ENCODE measurements around the gene UCN3.
A peak's percentile ranks its signal among the peaks of the same experiment; 100 is the strongest.

UCN3 gene, protein sequence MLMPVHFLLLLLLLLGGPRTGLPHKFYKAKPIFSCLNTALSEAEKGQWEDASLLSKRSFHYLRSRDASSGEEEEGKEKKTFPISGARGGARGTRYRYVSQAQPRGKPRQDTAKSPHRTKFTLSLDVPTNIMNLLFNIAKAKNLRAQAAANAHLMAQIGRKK

DNA sequence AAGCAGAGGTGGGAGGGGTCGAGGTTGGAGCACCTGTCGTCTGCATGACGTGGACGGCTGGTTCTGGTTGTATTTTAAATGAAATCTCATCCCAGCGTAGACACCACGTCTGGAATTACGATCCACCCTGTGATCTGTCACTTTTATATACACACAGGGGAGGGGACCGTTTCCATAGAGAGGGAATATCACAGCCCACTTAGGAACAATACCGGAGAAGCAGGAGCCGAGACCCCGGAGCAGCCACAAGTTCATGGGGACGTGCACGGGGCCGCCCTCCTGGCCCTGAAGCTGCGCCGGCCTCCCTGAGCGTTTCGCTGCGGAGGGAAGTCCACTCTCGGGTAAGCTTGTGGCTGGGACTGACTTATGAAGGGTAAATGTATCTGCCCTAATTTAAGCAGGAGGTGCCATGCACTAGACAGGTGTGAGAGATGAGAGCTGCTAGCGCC, at the start of gene UCN3:
TSS of gene UCN3 (plus strand) at position 77 of the 449 bp plus-strand sequence. CDS start 8,755 bp downstream, outside the sequence.
- no peak for DNase-seq

DNA sequence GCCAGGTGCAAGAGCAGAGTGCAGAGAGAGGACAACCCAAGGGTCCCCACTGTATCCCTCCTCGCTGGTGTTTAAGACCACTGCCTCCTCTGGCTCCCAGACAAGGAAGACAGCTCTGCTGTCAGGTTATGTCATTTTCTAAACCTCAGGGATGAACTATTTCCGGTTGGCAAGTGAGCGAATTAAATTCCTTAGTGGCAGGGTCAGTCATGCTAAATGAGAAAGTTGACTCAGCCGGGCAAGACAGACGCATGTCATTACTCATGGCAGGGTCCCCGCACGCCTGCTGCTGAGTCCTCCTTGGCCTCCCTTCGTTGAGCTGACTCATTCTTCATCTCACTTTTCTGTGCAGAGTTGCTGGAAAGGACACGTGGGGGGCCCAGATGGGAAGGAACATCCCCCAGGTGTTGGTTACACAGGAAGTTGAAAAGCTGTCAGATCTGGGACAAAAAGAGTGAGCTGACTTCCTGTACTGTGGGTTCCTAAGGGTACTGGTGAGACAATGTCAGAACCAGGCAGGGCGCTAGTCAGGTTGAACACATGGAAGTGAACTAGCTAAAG, 47.1 kb upstream of the UCN3 start:
- peak; percentile 34 to 53 for DNase-seq

DNA sequence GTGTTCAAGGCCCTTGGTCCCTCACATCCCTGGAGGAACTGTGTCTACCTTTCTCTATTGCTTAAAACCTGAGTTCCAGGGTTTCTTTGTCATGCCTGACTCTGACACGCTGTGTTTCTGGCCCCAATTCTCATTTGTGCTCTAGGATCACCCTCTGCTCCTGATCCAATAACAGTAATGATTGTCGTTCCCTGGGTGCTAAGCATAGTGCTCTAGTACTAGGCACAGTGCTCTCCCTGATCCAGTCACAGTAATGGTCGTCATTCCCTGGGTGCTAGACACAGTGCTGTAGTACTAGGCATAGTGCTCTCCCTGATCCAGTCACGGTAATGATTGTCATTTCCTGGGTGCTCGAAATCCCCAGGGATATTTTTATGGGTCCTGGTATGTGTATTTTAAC, 46.6 kb upstream of the UCN3 start:
- DNase-seq = no peak

DNA sequence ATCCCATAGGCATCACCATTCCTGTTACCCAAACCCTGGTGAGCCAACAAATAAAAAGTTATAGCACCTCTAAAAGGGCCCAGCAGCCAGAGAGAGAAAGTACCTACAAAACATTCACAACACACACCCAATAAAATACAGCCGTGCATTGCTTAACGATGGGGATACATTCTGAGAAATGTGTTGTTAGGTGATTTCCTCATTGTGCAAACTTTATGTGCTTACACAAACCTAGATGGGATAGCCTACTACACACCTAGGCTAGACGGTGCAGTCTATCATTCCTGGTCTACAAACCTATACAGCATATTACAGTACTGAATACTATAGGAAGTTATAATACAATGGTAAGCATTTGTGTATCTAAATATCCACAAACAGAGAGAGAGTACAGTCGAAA, 44.9 kb upstream of the UCN3 start:
- DNase-seq = no peak

DNA sequence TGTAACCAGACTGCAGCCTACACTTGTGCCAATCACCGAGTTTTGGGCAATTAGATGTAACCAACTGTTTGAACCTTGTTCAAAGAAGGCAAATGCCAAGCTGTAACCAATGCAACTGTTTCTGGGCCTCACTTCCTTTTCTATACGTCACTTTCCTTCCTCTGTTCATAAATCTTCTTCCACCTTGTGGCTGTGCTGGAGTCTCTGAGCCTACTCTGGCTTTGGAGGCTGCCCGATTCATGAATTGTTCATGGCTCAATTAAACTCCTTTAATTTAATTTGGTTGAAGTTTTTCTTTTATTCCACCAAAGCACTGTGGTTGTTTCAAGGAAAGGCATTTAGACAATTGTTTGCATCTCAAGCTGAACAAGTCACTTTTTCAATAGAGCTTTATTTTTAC, 43.5 kb upstream of the UCN3 start:
- DNase-seq = no peak

DNA sequence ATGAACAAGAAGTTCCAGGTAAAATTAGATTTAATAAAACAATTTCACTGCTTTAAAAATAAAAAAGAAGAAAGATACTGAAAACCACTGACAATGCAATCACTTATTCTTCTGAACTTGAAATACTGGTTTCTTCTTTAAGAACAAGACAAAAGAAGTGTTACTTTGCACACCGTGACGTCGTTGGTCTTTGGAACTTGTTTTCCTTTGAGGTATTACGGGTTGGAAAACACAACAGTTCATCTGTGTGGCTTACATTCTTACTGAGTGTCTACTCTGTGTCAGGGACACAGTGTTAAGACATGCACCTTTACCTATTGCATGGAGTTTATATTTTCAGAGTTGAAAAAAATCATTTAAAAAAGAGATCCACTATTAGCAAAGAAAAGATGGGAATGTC, 41.3 kb upstream of the UCN3 start:
- DNase-seq = no peak

DNA sequence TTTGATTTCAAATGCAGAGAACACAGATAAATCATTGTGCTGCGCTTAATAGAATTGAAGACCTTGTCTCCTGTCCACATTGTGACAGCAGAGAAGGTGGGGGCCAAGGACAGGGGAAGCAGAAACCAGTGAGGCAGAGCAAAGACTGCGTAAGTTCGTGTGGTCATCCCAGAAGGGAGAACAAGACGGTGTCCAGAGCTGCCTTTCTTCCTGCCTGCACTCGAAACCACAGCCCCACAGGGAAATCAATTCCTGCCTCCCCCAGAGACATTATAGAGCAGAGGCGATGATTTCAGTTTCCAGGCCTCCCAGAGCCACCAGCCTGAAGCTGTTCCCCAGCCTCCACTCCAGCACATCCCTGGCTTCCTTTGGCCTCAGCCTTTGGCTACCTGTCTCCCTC, 39.7 kb upstream of the UCN3 start:
- no peak for DNase-seq

DNA sequence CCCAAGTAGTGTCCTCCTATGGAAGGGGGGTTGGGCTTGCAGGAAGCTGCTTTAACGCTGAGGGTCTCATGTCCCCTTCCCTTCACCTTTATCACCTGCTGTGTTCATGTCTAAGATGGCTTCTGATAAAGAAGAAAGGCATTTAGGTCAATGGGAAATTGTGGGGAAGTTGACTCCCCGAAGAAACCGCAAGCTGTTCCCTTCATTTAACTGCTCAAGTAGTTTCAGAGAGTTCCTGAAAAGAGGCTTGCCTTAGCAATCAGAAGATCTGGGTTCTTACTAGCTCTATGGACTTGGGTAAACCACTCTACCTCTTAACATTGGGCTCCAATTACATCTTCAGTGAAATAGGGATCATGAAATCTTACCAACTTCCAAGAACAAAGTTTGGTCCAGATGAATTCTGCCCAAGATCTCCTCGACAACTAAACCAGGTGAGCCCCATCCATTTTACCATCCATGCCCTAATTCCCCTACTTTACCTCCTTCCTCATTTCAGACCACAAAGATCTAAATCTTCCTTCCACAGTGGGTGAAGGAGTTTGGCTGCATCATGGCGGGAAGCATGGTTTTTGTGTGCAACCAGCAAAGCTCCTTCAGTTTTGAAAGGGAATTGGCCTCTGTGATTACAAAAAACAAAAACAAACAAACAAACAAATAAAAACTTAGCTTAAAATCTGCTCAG, 30.4 kb upstream of the UCN3 start:
- DNase-seq = no peak

DNA sequence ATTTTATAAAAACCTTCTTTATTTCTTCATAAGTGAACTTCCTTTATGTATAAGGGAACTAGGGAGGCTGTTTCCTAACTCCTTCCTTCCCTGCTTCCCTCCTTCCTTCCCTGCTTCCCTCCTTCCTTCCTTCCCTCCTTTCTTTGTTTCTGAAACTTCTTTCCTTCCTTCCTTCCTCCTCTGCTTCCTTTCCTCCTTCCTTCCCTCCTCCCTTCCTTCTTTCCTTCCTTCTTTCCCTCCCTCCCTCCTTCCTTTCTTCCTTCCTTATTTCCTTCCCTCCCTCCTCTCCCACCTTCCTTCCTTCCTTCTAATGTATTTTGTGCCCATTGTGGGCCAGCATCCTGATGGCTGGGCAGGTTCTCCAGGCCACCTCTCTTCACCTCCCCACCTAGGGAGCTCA, 26.8 kb upstream of the UCN3 start:
- DNase-seq = no peak

DNA sequence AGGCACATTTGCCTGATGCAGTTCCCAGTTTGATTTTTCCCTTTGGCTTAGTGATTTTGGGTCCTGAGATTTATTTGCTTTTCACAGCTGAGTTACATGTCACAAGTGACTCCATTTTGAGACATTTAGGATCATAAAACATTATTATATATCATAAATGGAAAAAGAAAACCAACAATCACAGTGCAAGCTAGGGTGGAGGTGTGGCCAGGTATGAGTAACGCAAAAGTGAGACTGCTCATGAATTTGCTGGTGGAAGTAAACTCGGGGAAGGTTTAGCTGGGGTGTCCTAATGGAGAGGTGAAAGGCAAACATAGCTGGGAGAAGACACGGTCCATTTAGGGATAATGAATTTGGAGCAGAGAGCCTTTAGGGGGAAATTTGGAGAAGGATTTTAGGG, 21.7 kb upstream of the UCN3 start:
- DNase-seq = no peak

DNA sequence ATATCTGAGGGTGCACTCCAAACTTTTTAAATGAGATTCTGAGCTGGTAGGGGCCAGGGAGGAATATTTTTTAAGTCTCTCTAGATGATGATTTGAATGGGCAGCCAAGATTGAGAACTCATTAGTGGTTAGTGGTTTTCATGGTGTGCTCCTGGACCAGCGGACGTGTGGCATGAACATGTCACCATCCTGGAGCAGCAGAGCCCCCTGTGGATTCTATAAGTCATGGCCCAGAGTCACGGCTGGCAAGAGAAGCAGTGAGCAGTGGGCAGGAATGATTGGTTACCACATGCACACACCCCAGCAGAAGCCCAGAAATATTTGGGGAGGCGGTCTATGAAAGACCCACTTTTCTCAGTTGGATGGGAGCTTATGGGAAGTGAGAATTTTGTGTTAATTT, 21.2 kb upstream of the UCN3 start:
- no peak for DNase-seq

DNA sequence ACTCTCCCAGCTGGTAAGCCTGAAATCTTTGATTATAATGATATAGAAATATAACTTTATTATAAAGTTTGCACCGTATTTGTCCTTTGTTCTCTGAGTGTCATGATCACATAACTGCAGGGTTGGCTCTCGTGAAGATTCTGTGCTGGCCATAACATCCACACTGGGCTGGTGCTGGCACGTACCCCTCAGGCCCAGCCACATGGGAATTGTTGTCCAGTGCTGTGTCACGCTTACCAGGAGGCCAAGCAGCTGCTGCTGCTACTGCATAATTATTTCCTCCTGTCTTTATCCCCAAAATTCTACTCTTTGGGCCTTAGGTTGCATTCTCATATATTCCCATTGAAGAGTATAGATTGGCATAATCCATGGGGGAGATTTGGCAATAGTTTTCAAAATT, 20.8 kb upstream of the UCN3 start:
- no peak for DNase-seq

DNA sequence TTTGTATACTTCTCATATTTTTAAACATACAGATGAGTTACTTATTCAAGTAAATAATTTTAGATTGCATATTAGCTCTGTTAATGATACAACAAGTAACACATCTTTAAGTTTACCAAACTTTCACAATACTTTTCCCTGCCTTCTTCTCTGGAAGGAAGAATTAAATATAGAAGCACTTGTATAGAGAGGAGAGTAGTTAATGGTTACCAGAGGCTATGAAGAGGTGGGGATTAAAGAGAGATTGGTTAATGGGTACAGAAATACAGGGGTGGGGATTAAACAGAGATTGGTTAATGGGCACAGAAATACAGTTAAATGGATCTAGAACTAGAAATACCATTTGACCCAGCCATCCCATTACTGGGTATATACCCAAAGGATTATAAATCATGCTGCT, 20.0 kb upstream of the UCN3 start:
- DNase-seq = no peak

DNA sequence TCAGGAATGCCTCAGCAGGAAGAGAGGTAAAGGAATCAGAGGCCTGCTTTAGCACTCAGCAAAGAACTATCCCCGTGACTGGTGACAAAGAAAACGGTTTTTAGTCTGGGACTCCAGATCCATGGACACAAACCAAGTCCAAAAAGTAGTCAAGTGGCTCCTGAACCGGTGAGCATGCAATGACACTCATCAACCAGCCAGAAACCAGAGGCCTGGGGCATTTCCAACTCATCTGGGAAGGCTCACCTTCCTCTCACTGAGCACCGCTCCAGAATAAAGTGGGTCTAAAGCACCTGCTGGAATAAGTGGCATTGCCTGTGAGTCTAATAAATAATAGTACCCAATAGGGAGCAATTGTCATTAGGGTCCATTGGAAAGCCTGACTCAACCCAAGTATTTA, 17.9 kb upstream of the UCN3 start:
- no peak for DNase-seq

DNA sequence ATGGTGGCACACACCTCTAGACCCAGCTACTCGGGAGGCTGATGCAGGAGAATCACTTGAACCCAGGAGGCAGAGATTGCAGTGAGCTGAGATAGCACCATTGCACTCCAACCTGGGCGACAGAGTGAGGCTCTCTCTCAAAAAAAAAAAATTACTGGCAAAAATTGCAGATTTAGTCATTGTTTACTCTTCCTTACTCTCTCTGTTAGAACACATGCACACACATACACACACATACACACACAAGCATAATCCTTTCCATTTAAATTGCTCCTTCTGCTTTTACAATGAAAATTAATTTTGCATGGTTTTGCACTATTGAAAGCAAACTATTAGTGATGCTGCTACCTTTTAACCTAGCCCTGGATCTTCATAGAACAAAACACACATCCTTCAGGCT, 15.4 kb upstream of the UCN3 start:
- DNase-seq = no peak

DNA sequence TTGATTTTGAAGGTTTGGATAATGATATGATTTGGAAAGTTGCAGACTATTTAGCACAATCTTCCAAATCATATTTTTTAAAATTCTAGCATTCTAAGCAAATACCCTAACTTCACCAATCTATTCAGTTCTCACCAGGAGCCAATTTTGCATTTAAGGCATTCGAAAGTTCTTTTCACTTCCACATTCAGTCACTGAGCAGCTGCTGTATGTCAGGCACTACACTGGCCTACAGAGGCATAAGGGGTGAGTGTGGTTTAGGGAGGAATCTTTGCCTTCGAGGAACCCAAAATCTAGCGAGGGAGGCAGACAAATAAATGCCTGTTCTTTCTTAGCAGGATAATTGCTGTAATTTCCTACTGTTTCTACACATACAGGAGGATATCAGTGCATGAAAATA, 10.7 kb upstream of the UCN3 start:
- DNase-seq = no peak

DNA sequence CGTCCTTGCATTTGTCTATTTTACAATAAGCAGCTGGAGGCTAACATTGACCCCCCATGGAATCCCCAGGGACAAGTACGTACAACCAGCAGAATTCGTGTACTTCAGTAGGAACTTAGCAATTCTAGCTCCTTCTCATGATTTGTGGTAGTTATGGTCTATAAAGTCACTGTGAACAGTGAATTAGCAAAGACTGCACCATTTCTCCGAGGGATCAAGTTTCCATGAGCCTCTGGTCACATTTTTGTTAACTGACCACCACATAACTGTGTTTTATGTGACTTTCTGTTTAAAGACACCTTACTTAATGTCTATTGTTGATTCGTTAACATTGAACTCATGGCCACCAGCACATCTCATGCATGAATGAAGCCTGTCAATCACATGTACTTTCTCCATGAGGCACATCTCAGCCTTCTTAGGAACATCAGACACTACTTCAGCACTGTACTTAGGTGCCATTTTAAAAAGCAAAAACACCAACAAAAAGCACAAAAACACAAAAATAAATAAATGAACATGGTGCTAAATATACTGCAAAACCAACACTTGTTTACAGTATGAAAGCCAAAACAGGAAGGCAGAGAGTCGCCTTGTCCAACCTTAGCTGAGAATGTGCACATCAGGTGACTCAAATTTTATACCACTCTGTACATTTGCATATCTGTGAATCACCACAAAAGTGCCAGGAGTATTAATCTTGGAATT, 9.0 kb upstream of the UCN3 start:
- DNase-seq = no peak

DNA sequence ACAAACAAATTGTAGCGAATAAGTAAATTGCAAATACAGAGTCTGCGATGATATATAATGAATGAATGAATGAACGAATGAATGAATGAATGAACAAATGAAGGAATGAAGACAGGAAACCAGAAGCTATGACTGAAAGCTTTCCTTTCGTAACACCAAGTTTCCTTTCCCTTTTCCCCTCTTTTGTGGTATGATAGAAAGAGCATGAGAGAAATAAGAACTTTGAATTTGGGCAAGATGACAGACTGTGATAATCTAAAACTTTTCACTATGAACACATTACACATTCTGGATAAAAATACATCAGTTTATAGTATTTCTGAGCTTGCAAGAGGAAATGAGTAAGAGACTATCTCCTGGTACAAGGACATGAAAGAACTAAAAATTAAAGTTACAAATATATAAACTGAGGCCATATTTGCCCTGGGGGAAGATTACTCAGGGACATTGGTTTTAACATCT, 8.4 kb upstream of the UCN3 start:
- no peak for DNase-seq

DNA sequence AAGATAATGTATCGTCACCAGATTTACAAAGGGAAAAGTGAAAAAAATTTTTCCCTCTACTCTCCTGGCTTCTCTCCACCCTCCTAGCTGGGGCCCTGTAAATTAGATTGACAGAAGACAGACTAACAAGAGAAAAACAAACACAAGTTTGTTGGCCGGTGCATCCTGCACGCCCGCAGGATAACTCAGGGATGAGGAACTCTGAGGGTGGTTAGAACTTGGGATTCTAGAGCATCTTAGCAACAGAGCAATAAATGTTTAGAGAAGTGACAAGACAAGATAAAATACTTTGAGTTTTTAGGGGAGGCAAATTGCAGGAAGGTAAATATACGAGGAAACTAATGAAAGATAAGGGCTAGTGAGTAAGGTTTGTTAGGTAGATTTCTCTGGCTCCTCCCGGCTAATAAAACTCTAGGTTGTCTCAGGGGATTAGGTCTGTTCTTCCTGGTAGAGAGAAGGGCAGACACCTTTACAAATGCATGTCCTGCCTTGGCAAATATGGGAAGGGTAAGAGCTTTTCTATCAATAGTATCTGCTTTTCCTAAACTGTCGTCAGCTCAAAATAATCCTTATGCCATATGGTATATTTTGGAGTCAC, 4.3 kb upstream of the UCN3 start:
- DNase-seq = no peak

DNA sequence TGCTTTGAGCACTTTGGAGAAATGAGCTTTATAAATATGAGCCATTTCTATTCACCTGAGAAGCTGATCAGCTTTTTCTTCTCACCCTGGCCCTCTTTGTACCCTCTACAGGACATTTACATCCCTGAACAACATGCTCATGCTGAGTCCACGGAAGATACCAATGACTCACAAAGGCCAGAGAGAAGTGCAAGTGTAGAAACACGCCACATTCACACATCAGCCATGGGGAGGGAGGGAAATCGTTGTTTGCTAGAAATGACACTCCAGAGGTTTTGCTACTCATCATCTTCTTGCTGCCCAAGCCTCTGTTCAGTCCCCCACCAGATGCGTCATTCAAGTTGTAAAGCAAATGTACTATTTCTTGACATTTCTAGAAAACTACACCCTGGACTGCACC, 2.8 kb upstream of the UCN3 start:
- no peak for DNase-seq

DNA sequence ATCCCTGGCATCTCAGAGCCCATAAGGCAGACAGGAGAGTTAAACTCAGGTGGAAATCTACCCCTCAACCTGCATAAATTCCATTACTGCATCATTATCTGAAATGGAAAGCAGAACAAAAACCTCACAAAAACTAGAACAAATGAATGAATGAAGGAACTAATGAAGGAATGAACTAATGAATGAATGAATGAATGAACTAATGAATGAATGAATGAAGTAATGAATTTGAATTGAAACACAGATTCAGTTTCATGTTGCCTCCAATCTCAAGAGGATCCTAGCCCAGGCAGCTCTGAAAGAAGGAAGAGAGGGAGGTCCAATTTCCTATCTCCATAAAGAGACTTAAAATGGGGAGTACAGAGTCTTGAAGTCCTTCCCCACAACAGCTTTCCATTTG, 1.9 kb upstream of the UCN3 start:
- no peak for DNase-seq

DNA sequence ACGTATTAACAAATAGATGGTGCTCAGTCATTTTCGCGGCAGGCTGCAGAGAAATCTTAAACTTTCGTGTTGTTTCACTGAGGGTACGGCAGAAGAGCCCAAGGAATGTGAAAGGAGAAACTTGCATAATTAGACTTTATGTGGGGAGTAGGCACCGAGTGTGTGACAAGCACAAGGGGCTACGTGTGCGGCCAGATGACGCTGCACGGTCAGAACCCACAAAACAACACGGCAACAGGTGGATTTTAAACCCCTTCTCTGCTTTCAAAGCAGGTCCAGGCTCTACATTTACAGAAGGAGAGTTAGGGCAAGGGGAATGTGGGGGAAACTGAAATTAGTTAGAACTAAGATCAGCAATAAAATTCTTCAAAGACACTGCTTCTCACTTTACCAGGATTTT, 392 bp upstream of the UCN3 start:
- DNase-seq = no peak

DNA sequence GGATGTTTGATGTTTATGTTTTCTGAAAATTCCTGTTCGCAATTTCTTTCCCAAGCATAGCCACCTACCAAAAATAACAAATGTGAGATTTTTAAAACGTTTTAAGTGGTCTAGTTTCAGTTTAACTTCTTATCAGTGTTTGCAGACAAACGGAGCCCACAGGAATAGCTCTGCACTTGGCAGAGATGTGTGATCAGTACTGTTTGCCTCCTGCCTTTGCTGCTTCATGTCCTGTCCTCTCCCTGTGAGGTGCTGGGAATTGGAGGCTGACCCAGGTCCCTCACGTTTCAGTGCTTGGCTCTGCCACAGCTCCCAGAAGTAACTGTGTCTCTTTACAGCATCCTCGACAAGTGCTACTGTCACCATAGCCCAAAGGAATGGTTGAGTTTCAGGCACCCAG, 1.2 kb downstream of the UCN3 start:
- DNase-seq = no peak

Measured in activated CD4-positive, alpha-beta T cell treated with anti-CD3 and anti-CD28 coated beads, Interleukin-2, amount 50 U/mL, for 4 hours (primary cell).